ENCODE measurements around the gene CDH4.

DNA sequence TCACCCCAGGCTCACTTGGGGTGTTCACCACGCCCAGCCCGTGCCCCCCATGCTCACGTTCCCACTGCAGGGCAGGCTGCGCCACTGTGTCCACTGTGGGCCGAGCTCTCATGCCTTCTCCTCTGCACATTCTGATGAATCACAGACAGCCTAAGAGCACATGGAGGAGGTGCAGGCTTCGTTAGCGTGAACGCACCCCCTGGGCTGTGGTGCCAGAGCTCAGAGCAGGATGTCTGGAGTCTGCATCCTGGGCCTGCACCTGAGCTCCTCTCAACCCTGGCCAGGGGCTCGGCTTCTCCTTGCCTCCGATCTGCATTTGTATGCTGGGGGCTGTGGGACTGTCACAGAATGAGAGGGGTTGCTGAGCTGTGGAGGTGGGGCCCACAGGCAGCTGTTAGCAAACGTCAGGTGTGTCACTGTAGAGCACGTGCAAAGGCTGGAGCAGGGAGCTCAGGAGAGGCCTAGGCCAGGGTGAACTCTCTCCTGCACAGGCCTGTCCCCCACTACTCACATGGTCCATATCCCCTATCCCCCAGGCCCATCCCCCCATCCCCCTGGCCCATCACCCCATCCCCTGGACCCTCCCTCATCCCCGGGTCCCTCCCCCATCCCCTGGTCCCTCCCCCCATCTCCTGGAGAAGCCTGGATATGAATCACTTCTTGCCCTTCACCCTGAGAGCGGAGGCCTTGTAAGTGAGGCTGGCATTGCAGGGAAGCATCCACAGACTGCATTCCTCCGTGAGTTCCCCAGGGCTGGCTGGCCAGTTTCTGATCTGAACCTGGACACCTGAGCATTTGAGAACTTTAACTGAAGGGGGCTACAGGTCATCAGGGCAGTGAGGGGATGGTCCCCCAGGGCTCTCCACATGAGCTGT lies 504.1 kb downstream of the CDH4 start:
- TF ChIP-seq, protein P1, sequence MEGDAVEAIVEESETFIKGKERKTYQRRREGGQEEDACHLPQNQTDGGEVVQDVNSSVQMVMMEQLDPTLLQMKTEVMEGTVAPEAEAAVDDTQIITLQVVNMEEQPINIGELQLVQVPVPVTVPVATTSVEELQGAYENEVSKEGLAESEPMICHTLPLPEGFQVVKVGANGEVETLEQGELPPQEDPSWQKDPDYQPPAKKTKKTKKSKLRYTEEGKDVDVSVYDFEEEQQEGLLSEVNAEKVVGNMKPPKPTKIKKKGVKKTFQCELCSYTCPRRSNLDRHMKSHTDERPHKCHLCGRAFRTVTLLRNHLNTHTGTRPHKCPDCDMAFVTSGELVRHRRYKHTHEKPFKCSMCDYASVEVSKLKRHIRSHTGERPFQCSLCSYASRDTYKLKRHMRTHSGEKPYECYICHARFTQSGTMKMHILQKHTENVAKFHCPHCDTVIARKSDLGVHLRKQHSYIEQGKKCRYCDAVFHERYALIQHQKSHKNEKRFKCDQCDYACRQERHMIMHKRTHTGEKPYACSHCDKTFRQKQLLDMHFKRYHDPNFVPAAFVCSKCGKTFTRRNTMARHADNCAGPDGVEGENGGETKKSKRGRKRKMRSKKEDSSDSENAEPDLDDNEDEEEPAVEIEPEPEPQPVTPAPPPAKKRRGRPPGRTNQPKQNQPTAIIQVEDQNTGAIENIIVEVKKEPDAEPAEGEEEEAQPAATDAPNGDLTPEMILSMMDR (IDR thresholded peaks at IDR 0.05) = no peak
- no peak for TF ChIP-seq POLR2A (IDR thresholded peaks at IDR 0.05)

Measured in sigmoid colon (tissue), 3 donors.